ENCODE data around the gene NF2.

DNA sequence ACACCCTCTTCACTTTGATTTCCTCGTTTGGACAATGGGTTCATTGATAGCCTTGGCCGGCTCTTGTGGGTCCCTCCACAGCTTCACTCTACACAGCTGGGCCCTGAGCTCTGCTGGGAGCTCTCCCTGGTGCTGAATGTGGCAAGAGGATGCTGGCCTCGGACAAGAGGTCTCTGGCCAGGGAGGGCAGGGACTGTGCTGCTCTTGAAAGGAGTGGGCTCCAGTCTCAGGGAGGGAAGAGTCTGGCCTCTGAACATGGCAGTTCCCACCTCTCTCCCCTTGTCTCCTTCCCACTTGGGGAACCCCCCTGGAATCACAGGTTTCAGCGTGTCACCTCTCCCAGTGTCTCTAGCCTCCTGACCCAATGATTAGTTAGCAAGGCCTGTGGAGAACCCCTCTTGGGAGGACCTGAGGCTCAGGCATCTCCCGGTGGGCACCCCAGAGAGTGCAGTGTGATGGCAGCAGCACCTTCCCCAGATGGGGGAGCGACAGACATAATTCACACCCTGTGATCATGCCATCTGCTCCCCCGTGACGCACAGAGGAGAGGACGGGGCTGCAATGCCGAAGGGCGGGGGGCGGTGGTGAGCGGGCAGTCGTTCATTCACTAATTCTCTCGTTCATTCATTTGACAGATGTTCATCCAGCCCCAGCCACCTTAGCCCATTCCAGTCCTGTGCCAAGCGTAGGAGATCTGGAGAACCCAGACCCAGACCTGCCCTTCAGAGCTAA, 113.5 kb downstream of the NF2 start:
- TF ChIP-seq, protein P1, sequence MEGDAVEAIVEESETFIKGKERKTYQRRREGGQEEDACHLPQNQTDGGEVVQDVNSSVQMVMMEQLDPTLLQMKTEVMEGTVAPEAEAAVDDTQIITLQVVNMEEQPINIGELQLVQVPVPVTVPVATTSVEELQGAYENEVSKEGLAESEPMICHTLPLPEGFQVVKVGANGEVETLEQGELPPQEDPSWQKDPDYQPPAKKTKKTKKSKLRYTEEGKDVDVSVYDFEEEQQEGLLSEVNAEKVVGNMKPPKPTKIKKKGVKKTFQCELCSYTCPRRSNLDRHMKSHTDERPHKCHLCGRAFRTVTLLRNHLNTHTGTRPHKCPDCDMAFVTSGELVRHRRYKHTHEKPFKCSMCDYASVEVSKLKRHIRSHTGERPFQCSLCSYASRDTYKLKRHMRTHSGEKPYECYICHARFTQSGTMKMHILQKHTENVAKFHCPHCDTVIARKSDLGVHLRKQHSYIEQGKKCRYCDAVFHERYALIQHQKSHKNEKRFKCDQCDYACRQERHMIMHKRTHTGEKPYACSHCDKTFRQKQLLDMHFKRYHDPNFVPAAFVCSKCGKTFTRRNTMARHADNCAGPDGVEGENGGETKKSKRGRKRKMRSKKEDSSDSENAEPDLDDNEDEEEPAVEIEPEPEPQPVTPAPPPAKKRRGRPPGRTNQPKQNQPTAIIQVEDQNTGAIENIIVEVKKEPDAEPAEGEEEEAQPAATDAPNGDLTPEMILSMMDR (IDR thresholded peaks at IDR 0.05; ENCODE audit: control extremely low read depth in 1 of 3, insufficient read depth in 1 of 3, low read depth in 1 of 3, low read length in 3 of 3): no peak
- TF ChIP-seq GABPA (IDR thresholded peaks at IDR 0.05; ENCODE audit: borderline replicate concordance, insufficient read depth, low read length): peak; percentile 67; the same call in 1 of the 2 replicates
- TF ChIP-seq FOSL1 (IDR thresholded peaks at IDR 0.05; ENCODE audit: insufficient read depth, low read depth, low read length): no peak
- TF ChIP-seq, protein P2, sequence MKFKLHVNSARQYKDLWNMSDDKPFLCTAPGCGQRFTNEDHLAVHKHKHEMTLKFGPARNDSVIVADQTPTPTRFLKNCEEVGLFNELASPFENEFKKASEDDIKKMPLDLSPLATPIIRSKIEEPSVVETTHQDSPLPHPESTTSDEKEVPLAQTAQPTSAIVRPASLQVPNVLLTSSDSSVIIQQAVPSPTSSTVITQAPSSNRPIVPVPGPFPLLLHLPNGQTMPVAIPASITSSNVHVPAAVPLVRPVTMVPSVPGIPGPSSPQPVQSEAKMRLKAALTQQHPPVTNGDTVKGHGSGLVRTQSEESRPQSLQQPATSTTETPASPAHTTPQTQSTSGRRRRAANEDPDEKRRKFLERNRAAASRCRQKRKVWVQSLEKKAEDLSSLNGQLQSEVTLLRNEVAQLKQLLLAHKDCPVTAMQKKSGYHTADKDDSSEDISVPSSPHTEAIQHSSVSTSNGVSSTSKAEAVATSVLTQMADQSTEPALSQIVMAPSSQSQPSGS (IDR thresholded peaks at IDR 0.05; ENCODE audit: low read length): no peak
- no peak for TF ChIP-seq CEBPB (IDR thresholded peaks at IDR 0.05; ENCODE audit: low read depth, low read length)
- peak; percentile 6 to 37; a peak in 1 of 4 replicates for TF ChIP-seq RAD21 (IDR thresholded peaks at IDR 0.05 in 1 of 2, conservative IDR thresholded peaks at IDR 0.05 in 1 of 2; ENCODE audit: low read depth in 2 of 2, low read length in 2 of 2)
- no peak for TF ChIP-seq SUZ12 (IDR thresholded peaks at IDR 0.05; ENCODE audit: low read length)
- no peak for TF ChIP-seq ZNF274 (IDR thresholded peaks at IDR 0.05; ENCODE audit: borderline replicate concordance, extremely low read depth, low read length)
- TF ChIP-seq CREB1 (IDR thresholded peaks at IDR 0.05): no peak
